Right lobe of liver (tissue), 4 donors: ENCODE results near the gene SLC4A4.

Experiments used
- CTCF ChIP-seq, 4 donors: fragments of 200-600 bp in 3 of 4; fragments of 450-650 bp in 1 of 4; IDR thresholded peaks; one replicate each; pipeline versions ENCODE4 v1.5.1 to v1.8.0; 2016 to 2022; ENCODE audit warnings: antibody characterized with exemption in 4 of 4, mild to moderate bottlenecking in 2 of 4
- POLR2A ChIP-seq: fragments of 450-650 bp; IDR thresholded peaks from one replicate; pipeline ENCODE4 v1.6.1; 2017; ENCODE audit warnings: antibody characterized with exemption, mild to moderate bottlenecking
- donor health status: DM: no; HTN: no; CAD: no.
- donor health status: DM: no; HTN: no; CAD: no.
- donor health status: DM: no; HTN: yes; CAD: no.

GRCh38 chr4:71586087-71586763 is 247.4 kb downstream of the SLC4A4 start:
- TF ChIP-seq POLR2A (no peak), CTCF (IDR thresholded peaks at IDR 0.05) (no peak)
